GM12878 (cell line): ENCODE data around the gene KLHL35. TPM values are rescaled to one million over a fixed set of nuclear protein-coding genes. Genes with fewer than 3 reads are reported as not detected.

ENCODE experiments used
- ATAC-seq: fragments of 200-7000 bp; cut with Tn5 transposase; 3 replicates; pipeline ENCODE4 v1.9.1; 2020; ENCODE audit warnings: mild to moderate bottlenecking, moderate library complexity
- Bru-seq: library from RNA; stranded (reverse); fragments of 400-500 nt; gene quantifications from one replicate; lab custom pipeline; 2021; lab: Mats Ljungman, UMichigan
- BruChase-seq, 2 experiments: library from RNA; stranded (reverse); fragments of 400-500 nt; gene quantifications; one replicate each; lab custom pipeline; 2021; lab: Mats Ljungman, UMichigan
- BruUV-seq: library from RNA; stranded (reverse); fragments of 400-500 nt; replicated peaks from 2 replicates; lab custom pipeline; 2021; lab: Mats Ljungman, UMichigan
- CTCF ChIA-PET: fragments of 300-600 bp; sonication (Branson Sonifier 250); formaldehyde crosslinking; extraction: SDS; loops from one replicate; lab custom pipeline; 2021; ENCODE audit warnings: inconsistent platforms; lab: Yijun Ruan, JAX
- POLR2A ChIA-PET: fragments of 350-600 bp; formaldehyde crosslinking; extraction: SDS; loops from one replicate; lab custom pipeline; 2021; ENCODE audit warnings: inconsistent platforms; lab: Charles Lee
- RAD21 ChIA-PET: fragments of 300-600 bp; sonication (Branson Sonifier 250); formaldehyde crosslinking; loops from one replicate; lab custom pipeline; 2023; ENCODE audit warnings: antibody characterized with exemption; ENCODE audit not compliant: unreplicated experiment; lab: Charles Lee
- SMC1A ChIA-PET: fragments of 300-600 bp; sonication (Branson Sonifier 250); formaldehyde crosslinking; loops from one replicate; lab custom pipeline; 2023; ENCODE audit not compliant: unreplicated experiment, uncharacterized antibody; lab: Charles Lee
- DNase-seq: peaks from one replicate; pipeline ENCODE4 v3.0.0-alpha.2; 2011; ENCODE audit warnings: low read depth, low spot score
- FAIRE-seq: peaks from 3 replicates; lab custom pipeline; 2011; peaks lifted over from hg19 to GRCh38; lab: Jason Lieb, UNC
- H2AFZ ChIP-seq: 2 replicates; pipeline ENCODE4 v1.6.0; 2011; ENCODE audit warnings: low read depth, low read length, control low read depth; ENCODE audit not compliant: control insufficient read depth
- H3K27ac ChIP-seq: 2 replicates; pipeline ENCODE4 v1.5.1; 2011; ENCODE audit warnings: control low read depth; ENCODE audit not compliant: control insufficient read depth, insufficient read depth
- H3K27me3 ChIP-seq, 2 experiments: replicated peaks in 1 of 2; 2 replicates each; pipeline versions ENCODE4 v1.6.0 to v1.6.1; 2011; ENCODE audit warnings: low read length in 1 of 2; ENCODE audit not compliant: control insufficient read depth in 2 of 2, insufficient read depth in 2 of 2
- H3K36me3 ChIP-seq, 2 experiments: 2 replicates each; pipeline ENCODE4 v1.5.1; 2011; ENCODE audit warnings: low read length in 1 of 2; ENCODE audit not compliant: control insufficient read depth in 2 of 2, insufficient read depth in 2 of 2
- H3K4me1 ChIP-seq: 2 replicates; pipeline ENCODE4 v1.6.1; 2011; ENCODE audit warnings: mild to moderate bottlenecking, low read length, moderate library complexity, mixed read lengths; ENCODE audit not compliant: control insufficient read depth, insufficient read depth
- H3K4me2 ChIP-seq: 2 replicates; pipeline ENCODE4 v1.6.0; 2011; ENCODE audit warnings: control low read depth; ENCODE audit not compliant: control insufficient read depth, insufficient read depth
- H3K4me3 ChIP-seq: fragments of 200-600 bp; sonication (generic); 2 replicates; pipeline ENCODE4 v1.5.1; 2016
- H3K79me2 ChIP-seq: 2 replicates; pipeline ENCODE4 v1.6.0; 2011; ENCODE audit warnings: low read length; ENCODE audit not compliant: control insufficient read depth, insufficient read depth
- H3K9ac ChIP-seq: 2 replicates; pipeline ENCODE4 v1.8.0; 2011; ENCODE audit warnings: low read length, control low read depth, mixed read lengths; ENCODE audit not compliant: control insufficient read depth, insufficient read depth
- H3K9me3 ChIP-seq: replicated peaks from 3 replicates; pipeline ENCODE4 v1.5.1; 2011; ENCODE audit warnings: mild to moderate bottlenecking, low read length; ENCODE audit not compliant: control insufficient read depth, insufficient read depth
- H4K20me1 ChIP-seq: 2 replicates; pipeline ENCODE4 v1.6.0; 2011; ENCODE audit not compliant: control insufficient read depth, insufficient read depth
- ATF7 ChIP-seq: fragments of 450-650 bp; IDR thresholded peaks from 2 replicates; pipeline ENCODE4 v1.6.1; 2016; ENCODE audit warnings: low read depth, mild to moderate bottlenecking
- BACH1 ChIP-seq: fragments of 450-650 bp; IDR thresholded peaks from 2 replicates; pipeline ENCODE4 v1.6.1; 2017; ENCODE audit warnings: mild to moderate bottlenecking, borderline replicate concordance
- BHLHE40 ChIP-seq, 2 experiments: fragments of 450-650 bp in 1 of 2; IDR thresholded peaks; 2 replicates each; pipeline ENCODE4 v1.6.1; 2011 to 2017; ENCODE audit warnings: low read depth in 2 of 2, borderline replicate concordance in 1 of 2, improper control_type of control experiment in 1 of 2, low read length in 1 of 2, mild to moderate bottlenecking in 1 of 2
- NR2F1 ChIP-seq: fragments of 450-650 bp; conservative IDR thresholded peaks from 2 replicates; pipeline ENCODE4 v1.6.1; 2017; ENCODE audit warnings: mild to moderate bottlenecking
- POLR2AphosphoS2 ChIP-seq: IDR thresholded peaks from 2 replicates; pipeline ENCODE4 v1.6.1; 2011; ENCODE audit warnings: low read depth, mild to moderate bottlenecking, low read length, improper control_type of control experiment, moderate library complexity
- STAT1 ChIP-seq: fragments of 450-650 bp; conservative IDR thresholded peaks from 2 replicates; pipeline ENCODE4 v1.6.1; 2014; ENCODE audit warnings: antibody characterized with exemption, mild to moderate bottlenecking
- STAT3 ChIP-seq: IDR thresholded peaks from 2 replicates; pipeline ENCODE4 v1.6.1; 2011; ENCODE audit warnings: low read depth, low read length, improper control_type of control experiment
- TCF12 ChIP-seq: IDR thresholded peaks from 2 replicates; pipeline ENCODE4 v1.6.1; 2011; ENCODE audit warnings: low read depth, mild to moderate bottlenecking, low read length
- ZBED1 ChIP-seq: IDR thresholded peaks from 2 replicates; pipeline ENCODE4 v1.6.1; 2016; ENCODE audit warnings: borderline replicate concordance
- ZBTB33 ChIP-seq: fragments of 450-650 bp; IDR thresholded peaks from 2 replicates; pipeline ENCODE4 v1.6.1; 2017; ENCODE audit warnings: mild to moderate bottlenecking
- ZNF622 ChIP-seq: fragments of 450-650 bp; IDR thresholded peaks from 2 replicates; pipeline ENCODE4 v1.6.1; 2017; ENCODE audit warnings: mild to moderate bottlenecking, inconsistent platforms
- WGBS: methylation state at CpG from one replicate; pipeline ENCODE4 v1.1.6; 2016; ENCODE audit warnings: low lambda C conversion rate; ENCODE audit not compliant: insufficient replicate concordance, insufficient coverage; ENCODE audit errors: missing lambda C conversion rate; 5-methylcytosine and 5-hydroxymethylcytosine counted together
- in situ Hi-C: fragments of 300-500 bp; cut with MboI; formaldehyde crosslinking; loops from 9 replicates; pipeline ENCODE4 v1.14.3; 2018; ENCODE audit warnings: mixed read lengths
- intact Hi-C: fragments of 100-400 bp; cut with micrococcal nuclease; formaldehyde crosslinking; loops from one replicate; pipeline ENCODE4 v1.14.2; 2022; ENCODE audit not compliant: unreplicated experiment
- long read RNA-seq, 2 experiments: library from polyadenylated mRNA; unstranded; transcript quantifications; one replicate each; pipeline ENCODE4 v2.0.0, GENCODE V29; 2019 to 2020
- polyA minus RNA-seq, 3 experiments: library from RNA; depleted of rRNA, polyadenylated mRNA; stranded (reverse); fragments of >200 nt; gene quantifications; 2 replicates each; pipeline ENCODE4 v1.2.3, GENCODE V29; 2011
- polyA plus RNA-seq, 11 experiments: library from polyadenylated mRNA; depleted of rRNA in 4 of 11; unstranded in 6 of 11; stranded (reverse) in 5 of 11; fragments of >200 nt; fragmentation: Nextera tagmentation in 4 of 11; fragmentation: Illumina TruSeq in 1 of 11; extraction: Ambion mirVana in 4 of 11; extraction: Trizol in 1 of 11; gene quantifications; 1 replicate in 1 of 11; 2 replicates in 10 of 11; pipeline versions ENCODE4 v1.2.1 to v1.2.3, GENCODE V29; 2011 to 2016; ENCODE audit warnings: inconsistent platforms in 2 of 11, missing spikeins in 2 of 11, low read depth in 1 of 11
- total RNA-seq, 4 experiments: library from RNA; depleted of rRNA in 3 of 4; stranded (reverse); fragments of >200 nt in 3 of 4; fragmentation: Illumina TruSeq in 1 of 4; extraction: Trizol in 1 of 4; gene quantifications; 2 replicates each; pipeline versions ENCODE4 v1.2.1 to v1.2.3, GENCODE V29; 2013 to 2021
- TF ChIP-seq, protein P1 (sequence below): IDR thresholded peaks from 2 replicates; pipeline ENCODE4 v1.6.1; 2011; ENCODE audit warnings: borderline replicate concordance, low read depth, mild to moderate bottlenecking, moderate library complexity, low read length; ENCODE audit not compliant: insufficient read depth, poor library complexity, severe bottlenecking

KLHL35 gene
- not detected in 2 replicates for total RNA-seq (2013; cell fraction: nucleolus; rRNA removed)
- total RNA-seq (2014; rRNA removed), result 0.34 and 0.49 TPM in 2 replicates
- not detected in 2 replicates for total RNA-seq (2014; rRNA removed; fragmentation: Illumina TruSeq; extraction: Trizol)
- total RNA-seq (2021), result 0.13 and 0.21 TPM in 2 replicates
- polyA plus RNA-seq (2011; ENCODE audit: low read depth), result 0.09 TPM
- 0.15 TPM in 1 of 2 replicates, not detected in the other for polyA plus RNA-seq (2011; rRNA removed)
- not detected in 2 replicates for polyA plus RNA-seq (2011; cell fraction: cytosol; rRNA removed)
- polyA plus RNA-seq (2011; cell fraction: nucleus; rRNA removed), result 0.07 and 0.18 TPM in 2 replicates
- polyA plus RNA-seq (2012), result 0.49 and 0.55 TPM in 2 replicates
- polyA plus RNA-seq (2014; fragmentation: Illumina TruSeq; extraction: Trizol), result 0.09 TPM in 1 of 2 replicates, not detected in the other
- under 1 TPM; 0.04 to 0.06 TPM for polyA plus RNA-seq (2014; fragmentation: Nextera tagmentation; extraction: Ambion mirVana)
- 0.15 and 0.28 TPM in 2 replicates for polyA plus RNA-seq (2014; rRNA removed)
- under 1 TPM; 0.09 to 0.33 TPM for polyA plus RNA-seq (2016; fragmentation: Nextera tagmentation; extraction: Ambion mirVana)
- not detected in 2 replicates for polyA minus RNA-seq (2011; rRNA and poly(A)+ RNA removed)
- polyA minus RNA-seq (2011; cell fraction: cytosol; rRNA and poly(A)+ RNA removed), result 0.52 TPM in 1 of 2 replicates, not detected in the other
- 0.19 TPM in 1 of 2 replicates, not detected in the other for polyA minus RNA-seq (2011; cell fraction: nucleus; rRNA and poly(A)+ RNA removed)
- Bru-seq, nascent RNA, result percentile 9 among the genes with signal in this experiment
- percentile 26 among the genes with signal in this experiment for BruChase-seq, experiment 1, labeled RNA remaining after a 6-hour chase
- percentile 32 among the genes with signal in this experiment for BruChase-seq, experiment 2, labeled RNA remaining after a 2-hour chase
- long read RNA-seq, experiment 1, result 0 reads
- long read RNA-seq, experiment 2, result 0 reads

- Histone ChIP-seq H3K27me3 (peaks cover 4 to 14% of the 10 kb centered on the region in 2 experiments), H3K9ac (no peak within 1 kb of the TSS), H3K27ac (no peak within 1 kb of the TSS), H3K4me1 (no peaks in the 10 kb centered on the region), H2AFZ (no peak within 1 kb of the TSS), H3K4me3 (no peak within 1 kb of the TSS), H3K9me3 (peaks cover 2% of the 10 kb centered on the region; the same call in 1 of the 3 replicates), H3K4me2 (no peak within 1 kb of the TSS), H4K20me1 (no peaks in the 10 kb centered on the region; the same call in 1 of the 2 replicates), H3K79me2 (no peaks in the 10 kb centered on the region), H3K36me3 (no peaks in the 10 kb centered on the region)
- no TSS peak for BruUV-seq
- in situ Hi-C loops, result no loop called here
- ChIA-PET SMC1A (interaction anchor here (1.3 kb wide), 1 partner anchor 17 kb away, joined by 6 read pairs; no protein-coding TSS in a partner anchor), CTCF (interaction anchor here (1.8 kb wide), 1 partner anchor 13 kb away, joined by 4 read pairs; no protein-coding TSS in a partner anchor), POLR2A (interaction anchor here (0.6 kb wide), 1 partner anchor 65 kb away, joined by 3 read pairs; no protein-coding TSS in a partner anchor), RAD21 (no interaction called here)
- FAIRE-seq (no peak), ATAC-seq (no peak), DNase-seq (no peak)
- WGBS, result 54% methylated on average over 12 of the region's 14 CpGs
- TF ChIP-seq STAT1, result no peak
- TF ChIP-seq POLR2AphosphoS2, result no peak
- TF ChIP-seq, protein P1, sequence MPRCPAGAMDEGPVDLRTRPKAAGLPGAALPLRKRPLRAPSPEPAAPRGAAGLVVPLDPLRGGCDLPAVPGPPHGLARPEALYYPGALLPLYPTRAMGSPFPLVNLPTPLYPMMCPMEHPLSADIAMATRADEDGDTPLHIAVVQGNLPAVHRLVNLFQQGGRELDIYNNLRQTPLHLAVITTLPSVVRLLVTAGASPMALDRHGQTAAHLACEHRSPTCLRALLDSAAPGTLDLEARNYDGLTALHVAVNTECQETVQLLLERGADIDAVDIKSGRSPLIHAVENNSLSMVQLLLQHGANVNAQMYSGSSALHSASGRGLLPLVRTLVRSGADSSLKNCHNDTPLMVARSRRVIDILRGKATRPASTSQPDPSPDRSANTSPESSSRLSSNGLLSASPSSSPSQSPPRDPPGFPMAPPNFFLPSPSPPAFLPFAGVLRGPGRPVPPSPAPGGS, result no peak
- TF ChIP-seq STAT3, result no peak
- no peak for TF ChIP-seq BHLHE40 (IDR thresholded peaks at IDR 0.05; ENCODE audit: borderline replicate concordance in 1 of 2, low read depth in 2 of 2, low read length in 1 of 2)
- no peak for TF ChIP-seq ZNF622
- no peak for TF ChIP-seq ZBTB33
- no peak for TF ChIP-seq TCF12
- TF ChIP-seq BACH1, result no peak
- no peak for TF ChIP-seq ZBED1
- TF ChIP-seq ATF7, result no peak
- no peak for TF ChIP-seq NR2F1
- intact Hi-C loops, result no loop called here
Observed at GRCh38 chr11:75432911-75433321, at the start of gene KLHL35. KLHL35 (minus strand) TSS chr11:75433203; CDS start chr11:75430629, 2,574 bp downstream.
